Measurements from ENCODE around the gene OLFML2A. TPM values are rescaled to one million over a fixed set of nuclear protein-coding genes. Genes with fewer than 3 reads are reported as not detected.

OLFML2A gene
- total and polyA plus RNA-seq, 3 experiments from 2014 or later: not detected

GRCh38 chr9:124795881-124796431 lies 19.0 kb downstream of the OLFML2A start:
- H3K36me3 ChIP-seq (ENCODE audit: insufficient read depth, low read length): no peaks in the 10 kb centered on the region
- H3K27ac ChIP-seq (ENCODE audit: low read depth, low read length): no peak overlapping the region
- no peaks in the 10 kb centered on the region for H3K4me1 ChIP-seq (ENCODE audit: insufficient read depth, low read length)
- no peak overlapping the region for H3K27ac Mint-ChIP-seq
- peaks cover 7 to 21% of the 10 kb centered on the region in 2 donors for H3K27me3 Mint-ChIP-seq
- ChIA-PET CTCF (interaction anchor here (1.3 kb wide), 1 partner anchor 56 kb away, joined by 3 read pairs; no protein-coding TSS in a partner anchor), POLR2A (no interaction called here)
- no peaks in the 10 kb centered on the region for H3K27me3 ChIP-seq (ENCODE audit: insufficient read depth, low read length, poor library complexity, severe bottlenecking)
- H3K9me3 Mint-ChIP-seq: no peaks in the 10 kb centered on the region
- no peaks in the 10 kb centered on the region for H3K36me3 Mint-ChIP-seq
- H3K9me3 ChIP-seq (ENCODE audit: low read length): no peaks in the 10 kb centered on the region
- DNase-seq: no peak
- H3K4me1 Mint-ChIP-seq: no peaks in the 10 kb centered on the region
- H3K4me3 Mint-ChIP-seq: no peak overlapping the region
- no peak overlapping the region for H3K4me3 ChIP-seq (ENCODE audit: low read length)

- H3K27me3 Mint-ChIP-seq: peaks cover 5 to 18% of the 10 kb centered on the region in 2 donors
- POLR2A ChIA-PET: no interaction called here
- no peaks in the 10 kb centered on the region for H3K27me3 ChIP-seq (ENCODE audit: insufficient read depth, low read length, poor library complexity, severe bottlenecking)
These were observed 20.6 kb downstream of the OLFML2A start for GRCh38 chr9:124797343-124798103.

GRCh38 chr9:124799274-124800006 lies 22.5 kb downstream of the OLFML2A start:
- H3K4me3 Mint-ChIP-seq: no peak overlapping the region
- H3K4me1 ChIP-seq (ENCODE audit: insufficient read depth, low read length): no peaks in the 10 kb centered on the region

More at GRCh38 chr9:124797343-124798103, 20.6 kb downstream of the OLFML2A start:
- Histone ChIP-seq H3K4me1 (ENCODE audit: insufficient read depth, low read length) (no peaks in the 10 kb centered on the region), H3K27ac (ENCODE audit: low read depth, low read length) (no peak overlapping the region), H3K4me3 (ENCODE audit: low read length) (no peak overlapping the region), H3K9me3 (ENCODE audit: low read length) (no peaks in the 10 kb centered on the region), H3K36me3 (ENCODE audit: insufficient read depth, low read length) (no peaks in the 10 kb centered on the region)
- CTCF ChIA-PET: no interaction called here
- Mint-ChIP-seq H3K4me1 (no peaks in the 10 kb centered on the region), H3K27ac (no peak overlapping the region), H3K9me3 (no peaks in the 10 kb centered on the region), H3K4me3 (no peak overlapping the region), H3K36me3 (no peaks in the 10 kb centered on the region)
- no peak for DNase-seq

GRCh38 chr9:124800306-124801259 lies 23.6 kb downstream of the OLFML2A start:
- Mint-ChIP-seq H3K27ac (no peak overlapping the region), H3K36me3 (no peaks in the 10 kb centered on the region), H3K4me1 (no peaks in the 10 kb centered on the region), H3K27me3 (peaks cover 3 to 9% of the 10 kb centered on the region in 2 donors), H3K9me3 (no peaks in the 10 kb centered on the region), H3K4me3 (no peak overlapping the region)
- POLR2A ChIA-PET: no interaction called here
- Histone ChIP-seq H3K27ac (ENCODE audit: low read depth, low read length) (no peak overlapping the region), H3K9me3 (ENCODE audit: low read length) (no peaks in the 10 kb centered on the region), H3K4me1 (ENCODE audit: insufficient read depth, low read length) (no peaks in the 10 kb centered on the region), H3K4me3 (ENCODE audit: low read length) (no peak overlapping the region), H3K27me3 (ENCODE audit: insufficient read depth, low read length, poor library complexity, severe bottlenecking) (no peaks in the 10 kb centered on the region), H3K36me3 (ENCODE audit: insufficient read depth, low read length) (no peaks in the 10 kb centered on the region)
- no peak for DNase-seq
- CTCF ChIA-PET: interaction anchor here (0.6 kb wide), 1 partner anchor 41 kb away, joined by 3 read pairs; no protein-coding TSS in a partner anchor

More at GRCh38 chr9:124799274-124800006, 22.5 kb downstream of the OLFML2A start:
- no peaks in the 10 kb centered on the region for H3K9me3 Mint-ChIP-seq
- no peaks in the 10 kb centered on the region for H3K9me3 ChIP-seq (ENCODE audit: low read length)
- H3K27ac Mint-ChIP-seq: no peak overlapping the region
- H3K4me1 Mint-ChIP-seq: no peaks in the 10 kb centered on the region
- ChIA-PET POLR2A (no interaction called here), CTCF (interaction anchor here (0.6 kb wide), 1 partner anchor 43 kb away, joined by 3 read pairs; no protein-coding TSS in a partner anchor)
- H3K27me3 ChIP-seq (ENCODE audit: insufficient read depth, low read length, poor library complexity, severe bottlenecking): no peaks in the 10 kb centered on the region
- H3K4me3 ChIP-seq (ENCODE audit: low read length): no peak overlapping the region
- no peak overlapping the region for H3K27ac ChIP-seq (ENCODE audit: low read depth, low read length)
- no peaks in the 10 kb centered on the region for H3K36me3 Mint-ChIP-seq
- H3K27me3 Mint-ChIP-seq: peaks cover 3 to 9% of the 10 kb centered on the region in 2 donors
- no peaks in the 10 kb centered on the region for H3K36me3 ChIP-seq (ENCODE audit: insufficient read depth, low read length)
- no peak for DNase-seq

- CTCF ChIA-PET: no interaction called here
- peaks cover 3 to 9% of the 10 kb centered on the region in 2 donors for H3K27me3 Mint-ChIP-seq
- POLR2A ChIA-PET: no interaction called here
- H3K4me1 Mint-ChIP-seq: no peaks in the 10 kb centered on the region
- no peaks in the 10 kb centered on the region for H3K9me3 Mint-ChIP-seq
- no peaks in the 10 kb centered on the region for H3K9me3 ChIP-seq (ENCODE audit: low read length)
- H3K27ac ChIP-seq (ENCODE audit: low read depth, low read length): no peak overlapping the region
- DNase-seq: peak in 1 of 5 donors; percentile 4
- no peaks in the 10 kb centered on the region for H3K4me1 ChIP-seq (ENCODE audit: insufficient read depth, low read length)
- no peaks in the 10 kb centered on the region for H3K27me3 ChIP-seq (ENCODE audit: insufficient read depth, low read length, poor library complexity, severe bottlenecking)
- H3K36me3 Mint-ChIP-seq: no peaks in the 10 kb centered on the region
- no peak overlapping the region for H3K4me3 Mint-ChIP-seq
- H3K27ac Mint-ChIP-seq: no peak overlapping the region
- H3K4me3 ChIP-seq (ENCODE audit: low read length): no peak overlapping the region
- H3K36me3 ChIP-seq (ENCODE audit: insufficient read depth, low read length): no peaks in the 10 kb centered on the region
These were observed 24.4 kb downstream of the OLFML2A start for GRCh38 chr9:124801356-124801755.

GRCh38 chr9:124802426-124802825 lies 25.5 kb downstream of the OLFML2A start:
- Histone ChIP-seq H3K9me3 (ENCODE audit: low read length) (no peaks in the 10 kb centered on the region), H3K4me3 (ENCODE audit: low read length) (no peak overlapping the region), H3K4me1 (ENCODE audit: insufficient read depth, low read length) (no peaks in the 10 kb centered on the region), H3K27ac (ENCODE audit: low read depth, low read length) (no peak overlapping the region), H3K27me3 (ENCODE audit: insufficient read depth, low read length, poor library complexity, severe bottlenecking) (no peaks in the 10 kb centered on the region), H3K36me3 (ENCODE audit: insufficient read depth, low read length) (no peaks in the 10 kb centered on the region)
- no peaks in the 10 kb centered on the region for H3K36me3 Mint-ChIP-seq
- no peaks in the 10 kb centered on the region for H3K9me3 Mint-ChIP-seq
- ChIA-PET POLR2A (no interaction called here), CTCF (interaction anchor here (1.3 kb wide), 1 partner anchor 9 kb away, joined by 3 read pairs; no protein-coding TSS in a partner anchor)
- no peak overlapping the region for H3K27ac Mint-ChIP-seq
- DNase-seq: peak in 1 of 5 donors; percentile 17
- no peaks in the 10 kb centered on the region for H3K4me1 Mint-ChIP-seq
- H3K27me3 Mint-ChIP-seq: peaks cover 3 to 8% of the 10 kb centered on the region in 2 donors
- no peak overlapping the region for H3K4me3 Mint-ChIP-seq

GRCh38 chr9:124803911-124804310 lies 27.0 kb downstream of the OLFML2A start:
- POLR2A ChIA-PET: no interaction called here
- no peak overlapping the region for H3K27ac Mint-ChIP-seq
- peaks cover 2 to 15% of the 10 kb centered on the region in 2 donors for H3K27me3 Mint-ChIP-seq
- no peak overlapping the region for H3K4me3 Mint-ChIP-seq
- Histone ChIP-seq H3K36me3 (ENCODE audit: insufficient read depth, low read length) (no peaks in the 10 kb centered on the region), H3K27ac (ENCODE audit: low read depth, low read length) (no peak overlapping the region), H3K4me1 (ENCODE audit: insufficient read depth, low read length) (no peaks in the 10 kb centered on the region), H3K4me3 (ENCODE audit: low read length) (no peak overlapping the region), H3K9me3 (ENCODE audit: low read length) (no peaks in the 10 kb centered on the region), H3K27me3 (ENCODE audit: insufficient read depth, low read length, poor library complexity, severe bottlenecking) (no peaks in the 10 kb centered on the region)
- no peaks in the 10 kb centered on the region for H3K9me3 Mint-ChIP-seq
- H3K4me1 Mint-ChIP-seq: no peaks in the 10 kb centered on the region
- CTCF ChIA-PET: no interaction called here
- peak in 1 of 5 donors; percentile 27 for DNase-seq
- H3K36me3 Mint-ChIP-seq: no peaks in the 10 kb centered on the region

Data from CD8-positive, alpha-beta memory T cell (primary cell).